HEK293 (cell line): ENCODE results near the gene PLPP1.

Experiments
- CTCF ChIA-PET: fragments of 350-600 bp; formaldehyde crosslinking; extraction: SDS; loops from one replicate; lab custom pipeline; 2021; ENCODE audit warnings: antibody characterized with exemption; lab: Yijun Ruan, JAX
- POLR2A ChIA-PET: fragments of 300-600 bp; formaldehyde crosslinking; extraction: SDS; loops from one replicate; lab custom pipeline; 2020; ENCODE audit warnings: antibody characterized with exemption, inconsistent platforms; lab: Yijun Ruan, JAX
- H3K27ac ChIP-seq: fragments of 200-500 bp; sonication (Bioruptor generic); 2 replicates; pipeline ENCODE4 v1.5.1; 2014; ENCODE audit warnings: low read depth, low read length, control low read depth, inconsistent platforms; ENCODE audit errors: extremely low read depth
- H3K36me3 ChIP-seq, 2 experiments: fragments of 200-500 bp in 1 of 2; sonication (Bioruptor generic) in 1 of 2; 1 replicate in 1 of 2; 2 replicates in 1 of 2; pipeline ENCODE4 v1.5.1; 2014 to 2017; ENCODE audit warnings: inconsistent platforms in 2 of 2, low read length in 2 of 2; ENCODE audit not compliant: control insufficient read depth in 2 of 2, insufficient read depth in 1 of 2
- H3K4me1 ChIP-seq: fragments of 200-500 bp; sonication (Bioruptor generic); 2 replicates; pipeline ENCODE4 v1.5.1; 2014; ENCODE audit warnings: mild to moderate bottlenecking, low read length, inconsistent platforms; ENCODE audit not compliant: control insufficient read depth, insufficient read depth
- H3K4me3 ChIP-seq: 2 replicates; pipeline ENCODE4 v1.5.1; 2011; ENCODE audit warnings: low read depth, mild to moderate bottlenecking, control low read depth, low read length, moderate library complexity
- H3K9me3 ChIP-seq: fragments of 200-500 bp; sonication (Bioruptor generic); 2 replicates; pipeline ENCODE4 v1.5.1; 2014; ENCODE audit warnings: low read depth, low read length, inconsistent platforms; ENCODE audit not compliant: control insufficient read depth, insufficient read depth
- GLIS1 ChIP-seq: fragments of 450-650 bp; formaldehyde crosslinking; IDR thresholded peaks from 2 replicates; pipeline ENCODE4 v1.5.1; 2016; ENCODE audit warnings: missing biosample characterization, missing genetic modification characterization
- HIC1 ChIP-seq: fragments of 450-650 bp; formaldehyde crosslinking; IDR thresholded peaks from 2 replicates; pipeline ENCODE4 v1.5.1; 2016; ENCODE audit warnings: missing biosample characterization, missing genetic modification characterization
- KLF9 ChIP-seq: fragments of 450-650 bp; formaldehyde crosslinking; IDR thresholded peaks from 2 replicates; pipeline ENCODE4 v1.5.1; 2016; ENCODE audit warnings: missing biosample characterization, missing genetic modification characterization, low read depth
- MZF1 ChIP-seq: fragments of 450-650 bp; formaldehyde crosslinking; IDR thresholded peaks from 2 replicates; pipeline ENCODE4 v1.5.1; 2017; ENCODE audit warnings: missing biosample characterization, missing genetic modification characterization, borderline replicate concordance
- YY1 ChIP-seq: fragments of 450-650 bp; formaldehyde crosslinking; IDR thresholded peaks from 2 replicates; pipeline ENCODE4 v1.5.1; 2018; ENCODE audit warnings: missing biosample characterization, missing genetic modification characterization
- ZBTB21 ChIP-seq: fragments of 450-650 bp; formaldehyde crosslinking; IDR thresholded peaks from 2 replicates; pipeline ENCODE4 v1.5.1; 2017; ENCODE audit warnings: missing biosample characterization, missing genetic modification characterization
- ZFP69B ChIP-seq: fragments of 450-650 bp; formaldehyde crosslinking; IDR thresholded peaks from 2 replicates; pipeline ENCODE4 v1.5.1; 2016; ENCODE audit warnings: missing biosample characterization, missing genetic modification characterization
- ZNF112 ChIP-seq: fragments of 450-650 bp; formaldehyde crosslinking; IDR thresholded peaks from 2 replicates; pipeline ENCODE4 v1.5.0; 2017; ENCODE audit warnings: missing biosample characterization, missing genetic modification characterization
- ZNF148 ChIP-seq: fragments of 450-650 bp; formaldehyde crosslinking; IDR thresholded peaks from 2 replicates; pipeline ENCODE4 v1.5.0; 2017; ENCODE audit warnings: missing biosample characterization, missing genetic modification characterization, borderline replicate concordance
- ZNF157 ChIP-seq: fragments of 450-650 bp; formaldehyde crosslinking; IDR thresholded peaks from 2 replicates; pipeline ENCODE4 v1.5.1; 2016; ENCODE audit warnings: missing biosample characterization, missing genetic modification characterization
- ZNF248 ChIP-seq: fragments of 450-650 bp; formaldehyde crosslinking; IDR thresholded peaks from 2 replicates; pipeline ENCODE4 v1.5.1; 2017; ENCODE audit warnings: missing biosample characterization, missing genetic modification characterization
- ZNF335 ChIP-seq: fragments of 450-650 bp; formaldehyde crosslinking; conservative IDR thresholded peaks from 2 replicates; pipeline ENCODE4 v1.5.1; 2016; ENCODE audit warnings: missing biosample characterization, missing genetic modification characterization
- ZNF354C ChIP-seq: fragments of 450-650 bp; formaldehyde crosslinking; IDR thresholded peaks from 2 replicates; pipeline ENCODE4 v1.5.1; 2016; ENCODE audit warnings: missing biosample characterization, missing genetic modification characterization, low read depth, borderline replicate concordance
- ZNF473 ChIP-seq: fragments of 450-650 bp; formaldehyde crosslinking; IDR thresholded peaks from 2 replicates; pipeline ENCODE4 v1.5.1; 2017; ENCODE audit warnings: missing biosample characterization, missing genetic modification characterization
- ZNF560 ChIP-seq: fragments of 450-650 bp; formaldehyde crosslinking; IDR thresholded peaks from 2 replicates; pipeline ENCODE4 v1.5.1; 2017; ENCODE audit warnings: missing biosample characterization, missing genetic modification characterization, borderline replicate concordance
- ZNF561 ChIP-seq: fragments of 450-650 bp; IDR thresholded peaks from 2 replicates; pipeline ENCODE4 v1.5.1; 2018; ENCODE audit warnings: missing biosample characterization, missing genetic modification characterization, borderline replicate concordance
- ZNF624 ChIP-seq: fragments of 450-650 bp; formaldehyde crosslinking; IDR thresholded peaks from 2 replicates; pipeline ENCODE4 v1.5.1; 2017; ENCODE audit warnings: missing biosample characterization, missing genetic modification characterization
- ZNF704 ChIP-seq: fragments of 450-650 bp; formaldehyde crosslinking; IDR thresholded peaks from 2 replicates; pipeline ENCODE4 v1.5.1; 2016; ENCODE audit warnings: missing biosample characterization, missing genetic modification characterization
- ZNF768 ChIP-seq: fragments of 450-650 bp; formaldehyde crosslinking; IDR thresholded peaks from 2 replicates; pipeline ENCODE4 v1.5.1; 2018; ENCODE audit warnings: missing biosample characterization, mild to moderate bottlenecking, missing genetic modification characterization
- ZNF777 ChIP-seq: fragments of 450-650 bp; formaldehyde crosslinking; IDR thresholded peaks from 2 replicates; pipeline ENCODE4 v1.5.1; 2017; ENCODE audit warnings: missing biosample characterization, missing genetic modification characterization, borderline replicate concordance
- ZNF843 ChIP-seq: fragments of 450-650 bp; formaldehyde crosslinking; IDR thresholded peaks from 2 replicates; pipeline ENCODE4 v1.5.1; 2016; ENCODE audit warnings: missing biosample characterization, missing genetic modification characterization
- ZSCAN16 ChIP-seq: fragments of 450-650 bp; formaldehyde crosslinking; IDR thresholded peaks from 2 replicates; pipeline ENCODE4 v1.5.1; 2016; ENCODE audit warnings: missing biosample characterization, missing genetic modification characterization
- ZXDB ChIP-seq: fragments of 450-650 bp; formaldehyde crosslinking; IDR thresholded peaks from 2 replicates; pipeline ENCODE4 v1.5.1; 2016; ENCODE audit warnings: missing biosample characterization, missing genetic modification characterization

Gene PLPP1

GRCh38 chr5:55453211-55453610 lies 81.6 kb downstream of the PLPP1 start:
- POLR2A ChIA-PET: no interaction called here
- Histone ChIP-seq H3K9me3 (no peaks in the 10 kb centered on the region), H3K4me1 (peaks cover 5% of the 10 kb centered on the region; the same call in 1 of the 2 replicates), H3K27ac (no peak overlapping the region)
- TF ChIP-seq ZNF560 (tag by site-specific recombination): no peak
- no peak for TF ChIP-seq ZNF561 (tag by site-specific recombination)
- TF ChIP-seq ZNF624 (tag by site-specific recombination): no peak
- no peak for TF ChIP-seq ZNF473 (tag by site-specific recombination)
- TF ChIP-seq KLF9 (tag by site-specific recombination): no peak
- no peak for TF ChIP-seq ZNF843 (tag by site-specific recombination)
- no peak for TF ChIP-seq ZBTB21
- no peak for TF ChIP-seq GLIS1
- TF ChIP-seq ZNF704 (tag by site-specific recombination): no peak
- no peak for TF ChIP-seq ZSCAN16 (tag by site-specific recombination)
- TF ChIP-seq ZNF768 (tag by site-specific recombination): no peak
- no peak for TF ChIP-seq ZNF777 (tag by site-specific recombination)
- TF ChIP-seq ZNF248 (tag by site-specific recombination): no peak
- TF ChIP-seq ZNF354C (tag by site-specific recombination): no peak
- no peak for TF ChIP-seq HIC1
- no peak for TF ChIP-seq ZXDB (tag by site-specific recombination)
- no peak for TF ChIP-seq ZFP69B
- no peak for TF ChIP-seq ZNF335 (tag by site-specific recombination)
- no peak for TF ChIP-seq ZNF112 (tag by site-specific recombination)
- no peak for TF ChIP-seq YY1
- TF ChIP-seq, all 188 proteins: peak for 0
- Histone ChIP-seq H3K4me3 (no peak overlapping the region), H3K36me3 (no peaks in the 10 kb centered on the region; a peak in 1 of 3 replicates)
- CTCF ChIA-PET: no interaction called here

GRCh38 chr5:55451976-55452375 lies 82.8 kb downstream of the PLPP1 start:
- peaks cover 5% of the 10 kb centered on the region; the same call in 1 of the 2 replicates for H3K4me1 ChIP-seq
- no peaks in the 10 kb centered on the region; a peak in 1 of 3 replicates for H3K36me3 ChIP-seq
- CTCF ChIA-PET: interaction anchor here (0.7 kb wide), 1 partner anchor 24 kb away, joined by 3 read pairs; no protein-coding TSS in a partner anchor
- no peaks in the 10 kb centered on the region for H3K9me3 ChIP-seq
- TF ChIP-seq MZF1 (tag by site-specific recombination) (peak; percentile 92; the same call in 1 of the 2 replicates), ZNF148 (tag by site-specific recombination) (no peak), ZNF157 (tag by site-specific recombination) (no peak), ZNF704 (tag by site-specific recombination) (no peak)
- TF ChIP-seq, all 188 proteins: peak for 1
- no peak overlapping the region for H3K4me3 ChIP-seq
- POLR2A ChIA-PET: interaction anchor here (1.1 kb wide), 1 partner anchor 16 kb away, joined by 3 read pairs; no protein-coding TSS in a partner anchor
- H3K27ac ChIP-seq: no peak overlapping the region
